Parathyroid adenoma (tissue), 2 donors: ENCODE data around the gene NRIP1.

Experiments used
- H2AFZ ChIP-seq: fragments of 300-600 bp; sonication (generic); one replicate; pipeline ENCODE4 v1.7.0; 2017; ENCODE audit warnings: antibody characterized with exemption, mild to moderate bottlenecking
- H3K27ac ChIP-seq: fragments of 300-600 bp; sonication (generic); one replicate; pipeline ENCODE4 v1.7.0; 2017
- H3K27me3 ChIP-seq: fragments of 300-600 bp; sonication (generic); one replicate; pipeline ENCODE4 v1.7.0; 2017; ENCODE audit warnings: low read length; ENCODE audit not compliant: control insufficient read depth, insufficient read depth
- H3K36me3 ChIP-seq: fragments of 300-600 bp; sonication (generic); one replicate; pipeline ENCODE4 v1.7.0; 2017; ENCODE audit warnings: low read length; ENCODE audit not compliant: control insufficient read depth, insufficient read depth
- H3K4me1 ChIP-seq: fragments of 300-600 bp; sonication (generic); one replicate; pipeline ENCODE4 v1.7.0; 2017; ENCODE audit warnings: control low read depth
- H3K4me2 ChIP-seq: fragments of 300-600 bp; sonication (generic); one replicate; pipeline ENCODE4 v1.7.0; 2017; ENCODE audit warnings: low read length
- H3K4me3 ChIP-seq: fragments of 300-600 bp; sonication (generic); one replicate; pipeline ENCODE4 v1.7.0; 2017; ENCODE audit warnings: low read depth, low read length
- H3K79me2 ChIP-seq: fragments of 300-600 bp; sonication (generic); one replicate; pipeline ENCODE4 v1.7.0; 2017; ENCODE audit warnings: control low read depth
- H3K9ac ChIP-seq: fragments of 300-600 bp; sonication (generic); one replicate; pipeline ENCODE4 v1.7.0; 2017; ENCODE audit warnings: mild to moderate bottlenecking
- H3K9me3 ChIP-seq: fragments of 300-600 bp; sonication (generic); one replicate; pipeline ENCODE4 v1.7.0; 2017; ENCODE audit warnings: low read length; ENCODE audit not compliant: control insufficient read depth
- TF ChIP-seq, protein P1 (sequence below): fragments of 300-600 bp; sonication (generic); IDR thresholded peaks from one replicate; pipeline ENCODE4 v1.7.0; 2017; ENCODE audit warnings: antibody characterized with exemption, mild to moderate bottlenecking
- donor health status: primary hyperparathyroidism.

The NRIP1 gene

GRCh38 chr21:14911351-14911750 is 153.4 kb downstream of the NRIP1 start:
- TF ChIP-seq, protein P1, sequence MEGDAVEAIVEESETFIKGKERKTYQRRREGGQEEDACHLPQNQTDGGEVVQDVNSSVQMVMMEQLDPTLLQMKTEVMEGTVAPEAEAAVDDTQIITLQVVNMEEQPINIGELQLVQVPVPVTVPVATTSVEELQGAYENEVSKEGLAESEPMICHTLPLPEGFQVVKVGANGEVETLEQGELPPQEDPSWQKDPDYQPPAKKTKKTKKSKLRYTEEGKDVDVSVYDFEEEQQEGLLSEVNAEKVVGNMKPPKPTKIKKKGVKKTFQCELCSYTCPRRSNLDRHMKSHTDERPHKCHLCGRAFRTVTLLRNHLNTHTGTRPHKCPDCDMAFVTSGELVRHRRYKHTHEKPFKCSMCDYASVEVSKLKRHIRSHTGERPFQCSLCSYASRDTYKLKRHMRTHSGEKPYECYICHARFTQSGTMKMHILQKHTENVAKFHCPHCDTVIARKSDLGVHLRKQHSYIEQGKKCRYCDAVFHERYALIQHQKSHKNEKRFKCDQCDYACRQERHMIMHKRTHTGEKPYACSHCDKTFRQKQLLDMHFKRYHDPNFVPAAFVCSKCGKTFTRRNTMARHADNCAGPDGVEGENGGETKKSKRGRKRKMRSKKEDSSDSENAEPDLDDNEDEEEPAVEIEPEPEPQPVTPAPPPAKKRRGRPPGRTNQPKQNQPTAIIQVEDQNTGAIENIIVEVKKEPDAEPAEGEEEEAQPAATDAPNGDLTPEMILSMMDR: no peak
- Histone ChIP-seq H3K4me3 (no peak overlapping the region), H3K9me3 (no peaks in the 10 kb centered on the region), H3K9ac (no peak overlapping the region), H3K36me3 (no peaks in the 10 kb centered on the region), H3K4me1 (no peaks in the 10 kb centered on the region), H2AFZ (no peak overlapping the region), H3K27me3 (no peaks in the 10 kb centered on the region), H3K79me2 (no peaks in the 10 kb centered on the region), H3K27ac (no peak overlapping the region), H3K4me2 (no peak overlapping the region)
